CD4-positive, alpha-beta T cell treated with Interleukin-1 beta for 1 hour (primary cell): ENCODE results near the gene TMCO6.
A peak's percentile ranks its signal among the peaks of the same experiment; 100 is the strongest.
"Not testable (repeated sequence)": the region's sequence is repeated elsewhere in the genome, so short reads cannot be mapped to it uniquely, and the experiment has no call there.

Source experiments
- DNase-seq, 2 donors: peaks; one replicate each; pipeline ENCODE4 v3.0.0-alpha.2; 2020 to 2022

TMCO6 gene

DNA sequence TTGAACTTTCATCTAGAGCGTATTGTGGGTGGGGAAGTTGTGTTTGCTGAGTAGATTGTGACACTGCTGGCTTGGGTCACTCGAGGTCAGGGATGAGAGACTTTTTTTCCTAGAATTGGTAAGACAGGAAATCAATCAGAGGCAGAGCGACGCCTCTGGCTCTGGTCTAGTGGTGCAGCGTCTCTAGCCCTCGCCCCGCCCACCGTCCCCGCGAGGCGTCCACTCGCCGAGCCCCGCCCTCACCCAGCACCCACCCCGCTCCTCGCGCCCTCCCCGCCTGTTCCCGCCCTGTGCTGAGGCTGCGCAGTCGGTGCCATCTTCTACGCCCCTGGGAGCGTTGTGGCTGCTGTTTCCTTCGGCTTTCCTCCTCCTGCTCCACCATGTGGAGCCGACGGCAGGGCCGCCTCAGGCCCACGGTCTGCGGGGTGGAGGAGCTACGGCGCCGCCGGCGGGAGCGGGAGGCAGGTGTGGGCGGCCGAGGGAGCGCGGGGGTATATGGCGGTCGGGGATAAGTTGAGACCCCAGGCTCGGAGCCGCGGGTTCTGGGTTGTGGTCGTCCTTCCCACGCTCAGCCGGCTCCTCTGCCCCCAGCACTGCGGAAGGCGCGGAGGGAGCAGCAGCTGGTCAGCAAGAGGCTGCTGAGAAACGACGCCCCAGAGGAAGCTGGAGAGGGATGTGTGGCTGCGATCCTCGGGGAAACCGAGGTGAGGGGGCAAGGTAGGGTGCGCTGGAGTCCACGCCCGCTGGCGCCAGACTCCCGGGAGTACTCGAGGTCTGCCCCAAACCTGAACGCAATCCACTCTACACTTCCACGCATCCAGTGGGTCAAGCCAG, at the start of gene TMCO6:
TSS of gene TMCO6 (plus strand) at position 304 of the 834 bp plus-strand sequence. CDS start at position 381, 77 bp downstream.
- peak; percentile 96 to 97 for DNase-seq

DNA sequence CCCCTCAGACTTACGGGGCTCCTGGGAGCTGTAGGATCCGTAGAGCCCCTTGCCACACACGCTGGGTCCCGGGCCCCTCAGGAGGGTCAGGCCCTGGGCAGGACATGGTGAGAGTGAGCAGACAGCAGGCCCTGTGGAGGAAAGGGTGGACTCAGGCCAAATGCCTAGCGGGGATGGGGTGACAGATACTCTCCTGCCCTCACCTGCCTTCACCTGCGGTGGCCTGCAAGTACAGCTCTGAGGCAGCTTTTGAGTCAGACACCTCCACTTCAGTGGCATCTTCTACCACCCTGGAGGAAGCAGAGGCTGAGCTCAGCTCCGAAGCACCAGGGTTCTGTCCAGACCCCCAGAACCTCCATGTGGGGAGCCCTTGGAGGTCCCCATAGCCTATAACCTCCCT, 48.4 kb upstream of the TMCO6 start:
- DNase-seq: no peak

DNA sequence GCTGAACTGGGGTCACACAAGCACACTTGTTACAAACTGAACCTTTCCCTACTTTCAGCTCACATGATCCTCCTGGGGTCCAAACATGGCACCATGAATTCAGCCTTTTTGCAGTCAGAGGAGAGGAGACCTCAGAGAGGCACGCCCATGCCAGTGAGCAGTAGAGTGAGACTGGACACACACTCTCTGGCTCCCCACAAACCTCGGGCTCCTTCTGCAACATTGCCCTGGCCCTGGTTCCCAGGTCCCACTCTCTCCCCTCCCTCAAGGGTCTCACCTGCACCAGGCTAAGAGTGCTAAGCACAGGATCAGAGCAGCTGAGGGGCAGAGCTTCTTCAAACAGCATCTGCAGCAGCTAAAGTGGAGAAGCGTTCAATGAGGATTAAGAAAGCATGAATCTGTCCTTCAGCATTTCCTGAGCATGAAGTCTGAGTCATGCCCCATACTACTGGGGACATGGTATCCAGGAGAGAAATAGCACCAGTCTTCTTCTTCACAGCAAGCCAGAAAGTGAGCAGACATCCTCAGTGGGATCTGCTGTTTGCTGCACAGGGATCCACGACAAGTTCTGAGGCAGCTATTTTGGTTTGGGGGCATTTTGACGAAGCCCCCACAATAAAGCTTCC, 47.4 kb upstream of the TMCO6 start:
- no peak for DNase-seq

DNA sequence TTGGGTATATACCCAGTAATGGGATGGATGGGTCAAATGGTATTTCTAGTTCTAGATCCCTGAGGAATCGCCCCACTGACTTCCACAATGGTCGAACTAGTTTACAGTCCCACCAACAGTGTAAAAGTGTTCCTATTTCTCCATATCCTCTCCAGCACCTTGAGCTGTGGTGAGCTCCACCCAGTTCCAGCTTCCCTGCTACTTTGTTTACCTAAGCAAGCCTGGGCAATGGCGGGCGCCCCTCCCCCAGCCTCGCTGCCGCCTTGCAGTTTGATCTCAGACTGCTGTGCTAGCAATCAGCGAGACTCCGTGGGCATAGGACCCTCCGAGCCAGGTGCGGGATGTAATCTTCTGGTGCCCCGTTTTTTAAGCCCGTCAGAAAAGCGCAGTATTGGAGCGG, 46.2 kb upstream of the TMCO6 start:
- DNase-seq: not testable (repeated sequence)

DNA sequence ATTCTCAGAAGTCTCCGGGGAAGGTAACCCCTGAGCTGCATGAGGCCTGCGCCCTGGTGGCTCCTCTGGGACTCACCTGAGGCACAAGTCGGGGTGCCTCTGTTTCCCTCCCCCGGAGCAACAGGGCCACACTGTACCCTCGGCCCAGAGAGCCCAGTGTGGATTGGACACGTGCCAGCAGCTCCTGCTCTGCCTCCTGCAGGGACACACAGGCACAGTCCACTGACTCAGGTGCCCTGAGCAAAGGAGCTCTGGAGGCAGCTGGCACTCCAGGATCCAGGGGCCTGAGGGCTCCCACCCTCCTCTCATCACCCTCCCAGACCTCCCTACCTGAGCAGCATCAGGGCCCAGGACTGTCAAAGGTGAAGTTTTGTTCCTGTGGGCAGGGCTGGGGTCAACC, 45.1 kb upstream of the TMCO6 start:
- DNase-seq: no peak

DNA sequence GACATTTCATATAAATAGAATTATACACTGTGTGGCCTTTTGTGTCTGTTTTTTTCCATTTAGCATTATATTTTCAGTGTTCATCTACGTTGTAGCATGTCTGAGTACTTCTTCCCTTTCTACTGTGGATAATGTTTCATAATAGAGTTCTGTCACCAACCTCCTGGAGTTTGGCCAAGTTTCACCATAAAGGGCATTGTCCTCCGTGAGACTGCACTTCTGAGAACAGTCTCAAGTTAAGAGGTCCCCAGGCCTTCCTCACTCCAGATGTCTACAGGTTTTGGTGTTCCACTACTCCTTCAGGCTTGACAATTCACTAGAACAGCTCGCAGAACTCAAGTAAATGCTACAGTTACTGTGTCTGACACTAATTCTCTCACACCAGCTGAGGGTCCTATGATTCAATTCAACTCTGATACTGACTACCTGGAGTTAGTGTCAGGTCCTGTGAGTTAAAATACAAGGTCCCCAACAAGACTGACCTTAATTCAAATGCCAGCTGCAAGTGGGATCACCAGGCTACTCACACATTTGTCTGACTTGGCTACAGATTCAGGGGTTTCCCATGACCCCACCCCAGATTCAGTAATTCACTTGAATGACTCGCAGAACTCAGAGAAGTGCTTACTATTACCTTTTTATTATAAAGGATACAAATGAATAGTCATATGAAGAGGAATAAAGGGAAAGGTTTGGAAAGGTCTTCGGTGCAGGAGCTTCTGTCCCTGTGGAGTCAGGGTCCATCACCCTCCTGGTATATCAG, 43.5 kb upstream of the TMCO6 start:
- peak; percentile 5 to 49 for DNase-seq

DNA sequence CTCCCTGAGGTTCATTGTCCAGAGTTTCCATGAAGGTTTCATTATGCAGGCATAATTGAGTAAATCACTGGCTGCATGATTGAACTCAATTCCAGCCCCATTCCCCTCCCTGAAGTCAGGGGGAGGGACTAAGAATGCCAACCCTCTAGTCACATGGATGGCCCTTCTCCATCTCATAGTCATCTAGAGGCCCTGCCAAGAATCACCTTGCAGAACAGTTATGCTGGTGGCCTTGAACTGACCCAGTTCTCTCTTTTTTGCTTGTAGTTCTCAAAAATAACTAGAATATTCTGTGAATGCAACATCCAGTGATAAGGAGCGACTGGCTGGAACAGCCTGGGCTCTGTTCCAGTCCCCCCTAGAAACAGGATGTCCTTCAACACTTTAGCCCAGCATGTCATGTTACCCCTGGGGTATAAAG, 42.9 kb upstream of the TMCO6 start:
- no peak for DNase-seq

DNA sequence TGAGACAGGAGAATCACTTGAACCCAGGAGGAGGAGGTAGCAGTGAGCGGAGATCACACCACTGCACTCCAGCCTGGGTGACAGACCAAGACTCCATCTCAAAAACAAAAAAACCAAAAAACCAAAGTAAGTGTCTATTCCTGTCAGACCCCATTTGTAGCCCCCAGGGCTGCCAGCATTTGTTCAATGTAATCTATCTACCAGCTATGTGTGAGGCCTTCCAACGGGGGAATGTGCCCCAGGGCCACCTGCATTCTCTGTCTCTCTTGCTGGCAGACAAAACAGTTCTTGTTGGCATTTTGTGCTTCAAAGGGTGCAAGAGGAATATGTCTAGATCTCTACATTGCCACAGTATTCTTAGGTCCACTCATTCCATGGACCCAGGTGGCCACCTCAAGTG, 40.4 kb upstream of the TMCO6 start:
- DNase-seq: no peak

DNA sequence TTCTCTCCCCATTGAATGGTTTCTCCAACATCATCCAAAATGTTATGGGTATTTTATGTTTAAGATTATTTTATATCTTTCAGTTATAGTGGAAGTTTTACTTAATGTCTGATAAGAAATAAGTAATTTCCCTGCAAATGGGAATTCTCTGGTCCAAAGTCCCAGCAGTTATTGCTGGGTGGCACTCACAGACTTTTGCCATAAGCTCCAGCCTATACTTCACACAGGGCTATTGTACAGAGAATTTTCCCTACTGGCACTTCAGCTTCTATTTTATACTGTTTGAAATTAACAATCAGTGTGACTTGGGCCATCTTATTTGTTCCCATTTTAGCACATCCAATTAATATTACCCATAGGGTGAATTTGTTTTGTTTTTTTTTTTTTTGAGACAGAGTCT, 39.2 kb upstream of the TMCO6 start:
- no peak for DNase-seq

DNA sequence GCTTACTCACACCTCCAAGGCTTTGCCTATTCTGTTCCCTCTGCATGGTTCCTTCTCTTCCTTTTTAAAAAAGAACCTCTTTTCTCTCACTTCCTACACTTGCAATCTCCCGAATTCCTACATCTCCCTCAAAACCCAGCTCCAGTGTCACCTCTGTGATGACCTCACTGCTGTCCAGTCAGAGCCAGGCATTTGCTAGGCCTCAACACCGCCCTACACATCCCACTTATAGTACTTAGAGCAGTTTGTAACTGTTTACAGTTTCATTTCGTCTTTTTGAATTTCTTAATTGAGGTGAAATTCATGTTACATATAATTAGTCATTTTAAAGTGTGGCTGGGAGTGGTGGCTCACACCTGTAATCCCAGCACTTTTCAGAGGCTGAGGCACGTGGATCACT, 37.1 kb upstream of the TMCO6 start:
- no peak for DNase-seq

DNA sequence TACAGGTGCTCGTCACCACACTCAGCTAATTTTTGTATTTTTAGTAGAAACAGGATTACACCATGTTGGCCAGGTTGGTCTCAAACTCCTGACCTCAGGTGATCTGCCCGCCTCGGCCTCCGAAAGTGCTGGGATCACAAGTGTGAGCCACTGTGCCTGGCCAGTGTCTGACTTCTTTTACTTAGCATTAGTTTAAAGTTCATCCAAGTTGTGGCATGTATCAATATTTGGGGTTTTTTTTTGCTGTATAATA, 35.9 kb upstream of the TMCO6 start:
- DNase-seq: not testable (repeated sequence)

DNA sequence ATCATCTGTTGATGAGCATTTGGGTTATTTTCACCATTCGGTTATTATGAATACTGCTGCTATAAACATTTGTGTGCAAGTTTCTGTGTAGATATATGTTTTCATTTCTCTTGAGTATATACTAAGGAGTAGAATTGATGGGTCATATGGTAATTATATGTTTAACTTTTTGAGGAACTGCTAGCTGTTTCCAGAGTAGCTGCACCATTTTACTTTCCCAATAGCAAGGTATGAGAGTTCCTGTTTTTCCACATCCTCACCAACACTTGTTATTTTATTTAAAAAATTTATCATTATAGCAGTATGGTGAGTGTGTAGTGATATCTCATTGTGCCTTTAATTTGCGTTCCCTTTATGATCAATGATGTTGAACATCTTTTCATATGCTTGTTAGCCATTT, 35.5 kb upstream of the TMCO6 start:
- no peak for DNase-seq

DNA sequence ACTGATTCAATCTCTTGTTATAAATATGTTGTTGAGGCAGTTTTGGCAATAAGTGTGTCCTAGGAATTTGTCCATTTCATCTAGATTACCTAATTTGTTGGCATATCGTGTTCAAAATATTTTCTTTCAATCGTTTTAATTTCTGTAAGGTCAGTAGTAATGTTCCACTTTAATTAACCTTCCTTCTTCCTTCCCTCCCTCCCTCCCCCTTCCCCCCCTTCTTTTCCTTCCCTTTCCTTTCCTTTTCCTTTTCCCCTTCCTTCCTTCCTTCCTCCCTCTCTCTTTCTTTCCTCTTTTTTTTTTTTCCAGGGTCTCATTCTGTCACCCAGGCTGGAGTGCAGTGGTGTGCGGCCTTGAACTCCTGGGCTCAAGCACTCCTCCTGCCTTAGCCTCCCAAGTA, 33.4 kb upstream of the TMCO6 start:
- DNase-seq: no peak

DNA sequence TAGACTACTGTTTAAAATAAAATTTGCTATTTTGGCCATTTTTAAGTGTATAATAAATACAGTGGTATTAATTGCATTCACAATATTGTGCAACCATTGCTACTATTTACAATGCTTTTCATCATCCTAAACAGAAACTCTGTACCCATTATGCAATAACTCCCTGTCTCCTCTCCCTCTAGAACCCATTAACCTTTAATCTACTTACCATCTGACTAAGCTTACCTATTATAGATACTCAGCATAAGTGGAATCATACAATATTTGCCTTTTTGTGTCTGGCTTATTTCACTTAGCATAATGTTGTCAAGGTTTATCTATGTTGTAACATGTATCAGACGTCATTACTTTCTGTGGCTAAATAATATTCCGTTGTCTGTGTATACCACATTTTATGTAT, 32.2 kb upstream of the TMCO6 start:
- DNase-seq: no peak

DNA sequence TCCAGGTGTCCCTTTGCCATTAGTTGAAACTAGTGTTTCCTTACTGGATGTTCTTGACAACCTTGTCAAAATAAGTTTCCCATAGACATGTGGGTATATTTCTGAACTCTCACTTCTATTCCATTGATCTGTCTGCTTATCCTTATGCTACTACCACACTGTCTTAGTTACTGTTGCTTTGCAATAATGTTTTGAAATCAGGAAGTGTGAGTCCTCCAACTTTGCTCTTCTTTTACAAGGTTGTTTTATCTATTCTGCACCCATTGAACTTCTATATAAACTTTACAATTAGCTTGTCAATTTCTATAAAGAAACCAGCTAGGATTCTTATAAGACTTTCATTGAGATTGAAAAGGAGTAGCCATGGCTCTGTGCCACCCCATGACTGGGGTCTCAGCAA, 30.5 kb upstream of the TMCO6 start:
- no peak for DNase-seq

DNA sequence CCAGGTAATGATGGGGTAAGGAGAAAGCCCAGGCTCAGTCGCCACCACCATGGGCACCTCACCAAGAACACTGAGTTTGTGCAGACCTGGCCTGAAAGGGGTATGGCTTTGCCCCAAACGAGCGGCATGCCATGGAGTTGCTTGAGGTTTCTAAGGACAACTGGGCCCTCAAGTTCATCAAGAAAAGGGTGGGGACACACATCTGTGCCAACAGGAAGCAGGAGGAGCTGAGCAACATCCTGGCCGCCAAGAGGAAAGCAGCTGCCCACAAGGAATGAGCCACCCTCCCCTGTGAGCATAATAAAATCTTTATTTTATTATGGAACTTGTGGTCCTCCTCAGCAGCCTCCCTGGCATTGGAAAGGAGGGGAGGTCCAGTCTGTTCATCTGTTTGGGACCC, 30.1 kb upstream of the TMCO6 start:
- DNase-seq: peak in 1 of 2 donors; percentile 61

DNA sequence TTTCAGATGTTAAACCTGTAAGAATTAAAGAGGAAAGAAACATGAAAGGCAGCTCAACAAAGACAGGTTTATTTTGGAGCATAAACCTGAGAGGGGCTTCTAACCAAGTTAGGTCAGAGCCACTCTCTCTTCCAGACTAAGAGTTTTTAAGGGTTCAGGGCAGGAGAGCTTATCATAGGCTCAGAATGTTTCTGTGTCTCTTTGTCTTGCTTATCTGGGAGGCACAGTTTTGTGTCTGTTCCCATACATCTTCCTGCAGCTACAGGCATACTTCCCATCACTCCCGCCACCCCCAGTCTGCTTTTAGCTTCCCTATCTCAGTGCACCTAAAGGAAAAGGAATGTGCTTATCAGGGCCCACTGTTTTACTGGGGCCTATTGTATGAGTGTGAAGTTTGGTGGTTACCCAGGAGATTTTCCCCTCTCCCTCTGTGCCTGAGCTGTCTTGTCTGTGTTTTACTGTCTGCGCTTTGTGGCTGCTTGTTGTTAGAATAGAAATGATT, 28.2 kb upstream of the TMCO6 start:
- DNase-seq: no peak

DNA sequence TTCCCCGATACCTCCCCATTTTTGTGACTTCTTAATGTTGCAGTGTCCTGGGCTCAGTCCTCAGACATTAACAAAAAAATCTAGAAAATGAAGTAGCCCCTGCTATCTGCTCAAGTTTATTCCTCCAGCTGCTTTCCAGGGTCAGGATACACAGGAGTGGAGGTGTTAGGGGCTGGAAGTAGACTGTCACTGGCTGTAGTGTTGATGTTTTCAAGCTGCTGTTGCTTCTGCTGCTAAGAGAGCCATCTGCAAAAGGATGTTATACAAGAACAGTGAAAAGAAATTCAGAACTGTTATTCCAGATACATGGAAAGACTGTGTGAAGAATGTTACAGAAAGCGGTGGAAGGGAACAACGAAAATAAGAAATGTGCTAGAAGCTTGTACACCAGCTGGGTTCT, 16.9 kb upstream of the TMCO6 start:
- no peak for DNase-seq

DNA sequence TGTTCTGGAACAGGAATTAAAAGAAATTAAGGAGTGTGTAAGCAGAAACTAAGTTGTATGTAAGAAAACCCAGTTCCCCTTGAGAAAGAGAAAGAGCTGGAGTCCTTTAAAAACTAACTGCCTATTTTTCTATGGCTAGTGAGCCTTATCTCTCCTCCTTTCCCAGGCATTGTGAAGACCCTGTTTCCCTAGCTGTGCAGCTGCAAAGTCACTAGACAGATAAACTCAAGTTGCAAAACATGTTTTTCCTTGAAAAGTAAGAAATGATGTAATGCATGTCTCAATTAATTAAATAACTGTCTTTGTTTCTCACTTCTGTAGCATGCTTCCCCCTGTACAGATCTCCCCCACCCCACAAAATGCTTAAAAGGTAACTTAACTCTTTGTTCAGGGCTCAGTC, 16.2 kb upstream of the TMCO6 start:
- DNase-seq: not testable (repeated sequence)

DNA sequence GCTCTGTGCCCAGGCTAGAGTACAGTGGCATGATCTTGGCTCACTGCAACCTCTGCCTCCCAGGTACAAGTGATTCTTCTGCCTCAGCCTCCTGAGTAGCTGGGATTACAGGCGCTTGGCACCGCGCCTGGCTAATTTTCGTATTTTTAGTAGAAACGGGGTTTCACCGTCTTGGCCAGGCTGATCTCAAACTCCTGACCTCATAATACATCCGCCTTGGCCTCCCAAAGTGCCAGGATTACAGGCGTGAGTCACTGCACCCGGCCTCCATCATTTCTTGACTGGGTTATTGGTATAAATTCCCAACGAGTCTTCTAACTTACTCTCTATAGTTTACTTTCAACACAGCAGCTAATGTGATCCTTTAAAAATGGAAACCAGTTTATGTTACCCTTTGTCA, 14.4 kb upstream of the TMCO6 start:
- not testable (repeated sequence) for DNase-seq

DNA sequence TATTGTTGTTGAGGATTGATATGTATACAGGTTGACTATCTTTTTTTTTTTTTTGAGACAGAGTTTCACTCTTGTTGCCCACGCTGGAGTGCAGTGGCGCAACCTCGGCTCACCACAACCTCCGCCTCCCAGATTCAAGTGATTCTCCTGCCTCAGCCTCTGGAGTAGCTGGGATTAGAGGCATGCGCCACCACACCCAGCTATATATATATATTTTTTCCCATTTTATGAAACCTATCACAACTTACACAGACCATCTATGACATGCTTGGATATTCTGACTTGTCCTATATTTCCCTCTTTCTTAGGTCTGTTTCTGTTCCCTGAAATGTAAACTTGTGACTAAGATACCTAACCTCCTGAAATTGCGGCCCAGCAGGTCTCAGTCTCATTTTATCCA, 11.3 kb upstream of the TMCO6 start:
- DNase-seq: no peak

DNA sequence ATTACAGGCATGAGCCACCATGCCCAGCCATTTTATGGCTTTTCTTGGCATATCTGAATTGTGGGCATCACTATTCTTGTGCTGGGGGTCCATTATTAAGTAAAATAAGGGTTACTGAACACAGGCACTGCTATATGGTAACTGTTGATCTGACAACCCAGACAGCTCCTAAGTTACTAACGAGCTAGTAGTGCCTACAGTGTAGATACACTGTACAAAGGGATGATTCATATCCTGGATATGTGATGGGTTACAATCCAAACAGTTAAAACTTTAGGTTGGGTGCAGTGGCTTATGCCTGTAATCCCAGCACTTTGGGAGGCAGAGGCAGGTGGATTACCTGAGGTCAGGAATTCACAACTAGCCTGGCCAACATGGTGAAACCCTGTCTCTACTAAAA, 10.5 kb upstream of the TMCO6 start:
- no peak for DNase-seq

DNA sequence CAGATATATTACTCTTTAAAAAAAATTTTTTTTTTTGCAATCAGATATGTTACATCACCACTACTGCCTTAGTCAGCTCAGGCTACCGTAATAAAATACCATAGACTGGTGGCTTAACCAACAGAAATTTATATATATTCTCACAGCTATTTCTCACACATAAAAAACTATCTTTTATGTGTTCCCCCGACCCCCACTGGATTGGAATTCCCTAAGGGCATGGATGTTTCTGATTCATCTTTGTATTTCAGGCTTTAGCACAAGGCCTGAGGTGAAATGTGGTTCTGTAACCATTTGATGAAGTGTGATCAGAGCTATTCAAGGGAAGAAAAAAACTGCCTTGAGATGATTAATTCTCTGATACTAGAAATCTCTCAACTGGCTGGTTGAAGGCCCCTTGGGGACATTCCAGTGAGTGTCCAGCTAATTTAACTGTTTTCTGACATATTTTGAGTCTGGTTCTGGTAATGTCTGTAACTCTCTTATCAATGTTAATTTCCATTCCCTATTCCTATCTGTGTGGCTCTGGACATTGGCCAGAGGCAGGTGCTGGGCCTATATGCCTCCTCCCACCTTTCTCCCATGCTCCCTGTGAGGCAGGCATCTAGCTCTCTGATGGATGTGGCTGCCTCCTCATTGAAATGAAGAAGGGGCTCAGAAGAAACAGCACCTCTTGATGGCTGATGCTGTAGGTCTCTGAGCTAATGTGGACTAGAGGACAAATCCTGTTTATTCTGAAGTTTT, 8.8 kb upstream of the TMCO6 start:
- no peak for DNase-seq
